ENCODE data around the gene CSK. TPM values are rescaled to one million over a fixed set of nuclear protein-coding genes. Genes with fewer than 3 reads are reported as not detected.

The CSK gene
- total and polyA plus RNA-seq, 4 donors = 21.8 to 55.2 (median 32.3) TPM

- intact Hi-C loops (cut with DNase I) = no loop called here
- H3K27me3 ChIP-seq (ENCODE audit: control insufficient read depth in 1 of 2, insufficient read depth in 2 of 2, low read length in 1 of 2) = no peaks in the 10 kb centered on the region
- 91 to 94% methylated on average over 20 of the region's 20 CpGs for whole genome bisulfite sequencing, 2 donors
- no peak overlapping the region for H3K4me3 ChIP-seq (ENCODE audit: low read length in 2 of 2)
- DNase-seq (peak in 1 of 2 donors; percentile 52), ATAC-seq (ENCODE audit: low FRiP score) (no peak)
- H3K27ac ChIP-seq (ENCODE audit: low read depth in 1 of 2, low read length in 2 of 2) = no peak overlapping the region
- H3K9me3 ChIP-seq (ENCODE audit: control insufficient read depth, low read length) = no peaks in the 10 kb centered on the region
- no peaks in the 10 kb centered on the region for H3K36me3 ChIP-seq (ENCODE audit: control insufficient read depth in 1 of 2, insufficient read depth in 2 of 2, low read length in 1 of 2)
- H3K4me1 ChIP-seq (ENCODE audit: control insufficient read depth in 1 of 2, insufficient read depth in 2 of 2, low read length in 2 of 2) = no peaks in the 10 kb centered on the region
Observed at GRCh38 chr15:74749832-74750231, 32.0 kb upstream of the CSK start.

GRCh38 chr15:74750751-74751150 lies 31.1 kb upstream of the CSK start:
- 43 to 48% methylated on average over 2 of the region's 2 CpGs for WGBS, 2 donors
- Histone ChIP-seq H3K27ac (ENCODE audit: low read depth in 1 of 2, low read length in 2 of 2) (no peak overlapping the region), H3K27me3 (ENCODE audit: control insufficient read depth in 1 of 2, insufficient read depth in 2 of 2, low read length in 1 of 2) (no peaks in the 10 kb centered on the region), H3K4me1 (ENCODE audit: control insufficient read depth in 1 of 2, insufficient read depth in 2 of 2, low read length in 2 of 2) (no peaks in the 10 kb centered on the region), H3K4me3 (ENCODE audit: low read length in 2 of 2) (no peak overlapping the region), H3K9me3 (ENCODE audit: control insufficient read depth, low read length) (no peaks in the 10 kb centered on the region), H3K36me3 (ENCODE audit: control insufficient read depth in 1 of 2, insufficient read depth in 2 of 2, low read length in 1 of 2) (no peaks in the 10 kb centered on the region)
- intact Hi-C loops (cut with DNase I) = no loop called here
- no peak for DNase-seq
- ATAC-seq (ENCODE audit: low FRiP score) = no peak

GRCh38 chr15:74752011-74752410 lies 29.9 kb upstream of the CSK start:
- DNase-seq (no peak), ATAC-seq (ENCODE audit: low FRiP score) (no peak)
- no peaks in the 10 kb centered on the region for H3K4me1 ChIP-seq (ENCODE audit: control insufficient read depth in 1 of 2, insufficient read depth in 2 of 2, low read length in 2 of 2)
- no peaks in the 10 kb centered on the region for H3K9me3 ChIP-seq (ENCODE audit: control insufficient read depth, low read length)
- no peak overlapping the region for H3K27ac ChIP-seq (ENCODE audit: low read depth in 1 of 2, low read length in 2 of 2)
- no peaks in the 10 kb centered on the region for H3K36me3 ChIP-seq (ENCODE audit: control insufficient read depth in 1 of 2, insufficient read depth in 2 of 2, low read length in 1 of 2)
- intact Hi-C loops (cut with DNase I) = no loop called here
- WGBS, 2 donors = 63 to 69% methylated on average over 8 of the region's 8 CpGs
- no peaks in the 10 kb centered on the region for H3K27me3 ChIP-seq (ENCODE audit: control insufficient read depth in 1 of 2, insufficient read depth in 2 of 2, low read length in 1 of 2)
- no peak overlapping the region for H3K4me3 ChIP-seq (ENCODE audit: low read length in 2 of 2)

GRCh38 chr15:74752531-74752930 lies 29.3 kb upstream of the CSK start:
- Histone ChIP-seq H3K4me1 (ENCODE audit: control insufficient read depth in 1 of 2, insufficient read depth in 2 of 2, low read length in 2 of 2) (no peaks in the 10 kb centered on the region), H3K27ac (ENCODE audit: low read depth in 1 of 2, low read length in 2 of 2) (no peak overlapping the region), H3K36me3 (ENCODE audit: control insufficient read depth in 1 of 2, insufficient read depth in 2 of 2, low read length in 1 of 2) (no peaks in the 10 kb centered on the region), H3K4me3 (ENCODE audit: low read length in 2 of 2) (no peak overlapping the region), H3K27me3 (ENCODE audit: control insufficient read depth in 1 of 2, insufficient read depth in 2 of 2, low read length in 1 of 2) (no peaks in the 10 kb centered on the region), H3K9me3 (ENCODE audit: control insufficient read depth, low read length) (no peaks in the 10 kb centered on the region)
- DNase-seq (no peak), ATAC-seq (ENCODE audit: low FRiP score) (no peak)
- 36 to 42% methylated on average over 5 of the region's 5 CpGs for WGBS, 2 donors
- intact Hi-C loops (cut with DNase I) = no loop called here

GRCh38 chr15:74754593-74755215 lies 27.2 kb upstream of the CSK start:
- no peak for ATAC-seq (ENCODE audit: low FRiP score)
- intact Hi-C loops (cut with DNase I) = no loop called here
- 82 to 86% methylated on average over 20 of the region's 20 CpGs for WGBS, 2 donors
- Histone ChIP-seq H3K4me3 (ENCODE audit: low read length in 2 of 2) (no peak overlapping the region), H3K36me3 (ENCODE audit: control insufficient read depth in 1 of 2, insufficient read depth in 2 of 2, low read length in 1 of 2) (no peaks in the 10 kb centered on the region), H3K27me3 (ENCODE audit: control insufficient read depth in 1 of 2, insufficient read depth in 2 of 2, low read length in 1 of 2) (no peaks in the 10 kb centered on the region), H3K27ac (ENCODE audit: low read depth in 1 of 2, low read length in 2 of 2) (no peak overlapping the region), H3K9me3 (ENCODE audit: control insufficient read depth, low read length) (no peaks in the 10 kb centered on the region), H3K4me1 (ENCODE audit: control insufficient read depth in 1 of 2, insufficient read depth in 2 of 2, low read length in 2 of 2) (no peaks in the 10 kb centered on the region)
- no peak for DNase-seq

DNA sequence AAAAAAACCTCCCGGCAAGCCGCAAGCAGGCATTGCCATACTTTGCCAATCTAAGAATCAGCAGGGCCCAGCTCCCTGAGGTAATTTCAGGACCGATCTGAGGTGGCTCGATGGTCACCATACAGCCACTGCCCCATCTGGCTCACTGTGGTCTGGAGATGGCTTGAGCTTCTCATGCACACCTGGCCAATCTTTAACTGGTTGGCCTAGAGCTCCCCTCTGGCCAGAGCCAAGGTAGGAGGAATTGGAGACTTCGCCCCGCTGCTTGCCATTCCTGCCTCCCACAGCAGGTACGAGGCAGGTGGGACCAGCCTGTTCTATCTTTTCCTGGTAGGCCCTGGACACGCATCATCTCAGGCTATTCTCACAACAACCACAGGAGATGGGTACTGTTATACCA lies 23.1 kb upstream of the CSK start:
- Histone ChIP-seq H3K9me3 (ENCODE audit: control insufficient read depth, low read length) (no peaks in the 10 kb centered on the region), H3K27ac (ENCODE audit: low read depth in 1 of 2, low read length in 2 of 2) (no peak overlapping the region), H3K4me1 (ENCODE audit: control insufficient read depth in 1 of 2, insufficient read depth in 2 of 2, low read length in 2 of 2) (no peaks in the 10 kb centered on the region), H3K27me3 (ENCODE audit: control insufficient read depth in 1 of 2, insufficient read depth in 2 of 2, low read length in 1 of 2) (no peaks in the 10 kb centered on the region), H3K36me3 (ENCODE audit: control insufficient read depth in 1 of 2, insufficient read depth in 2 of 2, low read length in 1 of 2) (no peaks in the 10 kb centered on the region), H3K4me3 (ENCODE audit: low read length in 2 of 2) (no peak overlapping the region)
- no peak for ATAC-seq (ENCODE audit: low FRiP score)
- DNase-seq = no peak
- intact Hi-C loops (cut with DNase I) = no loop called here
- 91 to 94% methylated on average over 8 of the region's 8 CpGs for WGBS, 2 donors

DNA sequence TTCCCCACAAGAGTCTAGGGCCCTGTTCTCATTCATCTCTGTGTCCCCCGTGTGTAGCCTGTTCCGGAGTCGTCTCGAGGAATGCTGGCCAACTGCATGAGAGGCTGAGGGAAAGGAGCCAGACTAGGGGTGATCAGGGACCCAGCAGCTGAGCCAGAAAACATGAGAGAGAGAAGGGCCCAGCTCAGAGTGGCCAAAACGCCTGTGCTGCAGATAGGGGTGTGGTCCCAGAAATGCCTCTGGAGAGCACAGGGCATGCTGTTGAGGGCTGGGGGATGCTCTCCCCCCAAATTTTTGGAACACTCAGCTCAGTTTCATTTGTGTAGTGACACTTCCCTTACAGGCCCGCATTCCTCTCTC lies 19.1 kb upstream of the CSK start:
- DNase-seq = no peak
- Histone ChIP-seq H3K27me3 (ENCODE audit: control insufficient read depth in 1 of 2, insufficient read depth in 2 of 2, low read length in 1 of 2) (no peaks in the 10 kb centered on the region), H3K9me3 (ENCODE audit: control insufficient read depth, low read length) (no peaks in the 10 kb centered on the region), H3K27ac (ENCODE audit: low read depth in 1 of 2, low read length in 2 of 2) (no peak overlapping the region), H3K36me3 (ENCODE audit: control insufficient read depth in 1 of 2, insufficient read depth in 2 of 2, low read length in 1 of 2) (no peaks in the 10 kb centered on the region), H3K4me3 (ENCODE audit: low read length in 2 of 2) (no peak overlapping the region), H3K4me1 (ENCODE audit: control insufficient read depth in 1 of 2, insufficient read depth in 2 of 2, low read length in 2 of 2) (no peaks in the 10 kb centered on the region)
- intact Hi-C loops (cut with DNase I) = loop anchor here in 1 of 2 donors (10.0 kb wide), 1 partner anchor 388 kb away; no protein-coding TSS in a partner anchor
- WGBS, 2 donors = 26 to 30% methylated on average over 6 of the region's 6 CpGs
- ATAC-seq (ENCODE audit: low FRiP score) = peak; percentile 6

- intact Hi-C loops (cut with DNase I) = loop anchor here in 1 of 2 donors (10.0 kb wide), 1 partner anchor 389 kb away; no protein-coding TSS in a partner anchor
- H3K27me3 ChIP-seq (ENCODE audit: control insufficient read depth in 1 of 2, insufficient read depth in 2 of 2, low read length in 1 of 2) = no peaks in the 10 kb centered on the region
- no peaks in the 10 kb centered on the region for H3K36me3 ChIP-seq (ENCODE audit: control insufficient read depth in 1 of 2, insufficient read depth in 2 of 2, low read length in 1 of 2)
- no peaks in the 10 kb centered on the region for H3K9me3 ChIP-seq (ENCODE audit: control insufficient read depth, low read length)
- 90 to 92% methylated on average over 15 of the region's 15 CpGs for WGBS, 2 donors
- ATAC-seq (ENCODE audit: low FRiP score) = no peak
- no peak for DNase-seq
- H3K27ac ChIP-seq (ENCODE audit: low read depth in 1 of 2, low read length in 2 of 2) = no peak overlapping the region
- no peak overlapping the region for H3K4me3 ChIP-seq (ENCODE audit: low read length in 2 of 2)
- H3K4me1 ChIP-seq (ENCODE audit: control insufficient read depth in 1 of 2, insufficient read depth in 2 of 2, low read length in 2 of 2) = no peaks in the 10 kb centered on the region
Observed at GRCh38 chr15:74763416-74763815, 18.5 kb upstream of the CSK start.

Measured in aorta (tissue), 5 donors.